Suprapubic skin (tissue), 4 donors: Measurements from ENCODE around the gene CAPN9. TPM values are rescaled to one million over a fixed set of nuclear protein-coding genes. Genes with fewer than 3 reads are reported as not detected.

Experiments used
- DNase-seq, 2 donors: peaks; one replicate each; pipeline ENCODE4 v3.0.0-alpha.2; 2019; ENCODE audit warnings: low spot score in 2 of 2
- H3K27ac ChIP-seq: fragments of 200-600 bp; sonication (generic); one replicate; pipeline ENCODE4 v1.5.1; 2019
- H3K27me3 ChIP-seq: fragments of 200-600 bp; sonication (generic); one replicate; pipeline ENCODE4 v1.5.1; 2019
- H3K36me3 ChIP-seq: fragments of 200-600 bp; sonication (generic); one replicate; pipeline ENCODE4 v1.5.1; 2019
- H3K4me1 ChIP-seq: fragments of 200-600 bp; sonication (generic); one replicate; pipeline ENCODE4 v1.5.1; 2019
- H3K4me3 ChIP-seq: fragments of 200-600 bp; sonication (generic); one replicate; pipeline ENCODE4 v1.5.1; 2019; ENCODE audit warnings: mild to moderate bottlenecking
- H3K9me3 ChIP-seq: fragments of 200-600 bp; sonication (generic); one replicate; pipeline ENCODE4 v1.5.1; 2019
- CTCF ChIP-seq, 2 donors: fragments of 200-600 bp in 1 of 2; fragments of 450-650 bp in 1 of 2; sonication (generic) in 1 of 2; IDR thresholded peaks; one replicate each; pipeline ENCODE4 v1.5.1; 2016 to 2019; ENCODE audit warnings: antibody characterized with exemption in 2 of 2, mild to moderate bottlenecking in 1 of 2, moderate library complexity in 1 of 2
- EP300 ChIP-seq: sonication (generic); formaldehyde crosslinking; IDR thresholded peaks from one replicate; pipeline ENCODE4 v1.6.1; 2017; ENCODE audit warnings: antibody characterized with exemption
- POLR2A ChIP-seq, 2 donors: fragments of 450-650 bp; IDR thresholded peaks; one replicate each; pipeline ENCODE4 v1.6.1; 2017; ENCODE audit warnings: antibody characterized with exemption in 2 of 2, mild to moderate bottlenecking in 2 of 2, moderate library complexity in 2 of 2
- POLR2AphosphoS5 ChIP-seq, 3 donors: sonication (generic); formaldehyde crosslinking; IDR thresholded peaks; one replicate each; pipeline ENCODE4 v1.6.1; 2017; ENCODE audit warnings: antibody characterized with exemption in 3 of 3
- WGBS: methylation state at CpG from one replicate; pipeline ENCODE4 v1.1.5; 2018; 5-methylcytosine and 5-hydroxymethylcytosine counted together
- total RNA-seq, 4 donors: library from RNA; depleted of rRNA; stranded (reverse); fragments of >200 nt; gene quantifications; one replicate each; pipeline ENCODE4 v1.1.0, GENCODE V29; 2016

Gene CAPN9
- total RNA-seq, 4 donors from 2014 or later = 0.48 to 4.2 TPM; not detected in 2

- TF ChIP-seq POLR2AphosphoS5 (IDR thresholded peaks at IDR 0.05) (no peak), CTCF (IDR thresholded peaks at IDR 0.05) (no peak), POLR2A (IDR thresholded peaks at IDR 0.05) (no peak)
- no peaks in the 10 kb centered on the region for H3K27me3 ChIP-seq
- 97% methylated on average over 3 of the region's 3 CpGs for WGBS
- no peaks in the 10 kb centered on the region for H3K9me3 ChIP-seq
- H3K36me3 ChIP-seq = peaks cover 6% of the 10 kb centered on the region
- no peak overlapping the region for H3K4me3 ChIP-seq
- no peak for DNase-seq
- no peak overlapping the region for H3K27ac ChIP-seq
- H3K4me1 ChIP-seq = peaks cover 14% of the 10 kb centered on the region
Observed at GRCh38 chr1:230833511-230833910, 86.3 kb downstream of the CAPN9 start.

DNA sequence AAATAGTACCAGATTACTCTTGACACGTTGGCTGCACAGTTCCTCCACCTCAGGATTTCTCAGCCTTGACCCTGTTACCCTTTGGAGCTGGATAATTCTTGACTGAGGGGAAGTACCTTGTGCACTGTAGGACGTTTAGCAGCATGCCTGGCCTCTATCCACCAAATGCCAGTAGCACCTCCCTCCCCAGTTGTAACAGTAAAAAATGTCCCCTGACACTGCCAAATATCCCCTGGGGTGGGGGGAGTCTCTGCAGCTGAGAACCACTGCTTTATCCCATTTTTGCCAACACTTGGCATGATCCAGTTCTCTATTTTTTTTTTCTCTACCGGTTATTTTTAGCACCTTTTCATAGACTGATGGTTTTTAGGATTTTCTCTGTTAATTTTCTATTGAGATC, 87.1 kb downstream of the CAPN9 start:
- Histone ChIP-seq H3K4me3 (no peak overlapping the region), H3K36me3 (peaks cover 13% of the 10 kb centered on the region), H3K4me1 (peaks cover 14% of the 10 kb centered on the region), H3K9me3 (no peaks in the 10 kb centered on the region), H3K27ac (no peak overlapping the region), H3K27me3 (no peaks in the 10 kb centered on the region)
- no peak for DNase-seq
- TF ChIP-seq POLR2AphosphoS5 (IDR thresholded peaks at IDR 0.05) (no peak), CTCF (IDR thresholded peaks at IDR 0.05) (no peak), POLR2A (IDR thresholded peaks at IDR 0.05) (no peak), EP300 (no peak)
- WGBS = 26% methylated on average over 3 of the region's 3 CpGs

- Histone ChIP-seq H3K4me3 (no peak overlapping the region), H3K27me3 (no peaks in the 10 kb centered on the region), H3K36me3 (peaks cover 28% of the 10 kb centered on the region), H3K27ac (no peak overlapping the region), H3K9me3 (no peaks in the 10 kb centered on the region), H3K4me1 (peaks cover 11% of the 10 kb centered on the region)
- WGBS = 95% methylated on average over 5 of the region's 5 CpGs
- no peak for TF ChIP-seq POLR2AphosphoS5 (IDR thresholded peaks at IDR 0.05)
- no peak for TF ChIP-seq POLR2A (IDR thresholded peaks at IDR 0.05)
- TF ChIP-seq EP300 = no peak
- no peak for DNase-seq
Observed at GRCh38 chr1:230836347-230836746, 89.2 kb downstream of the CAPN9 start.

DNA sequence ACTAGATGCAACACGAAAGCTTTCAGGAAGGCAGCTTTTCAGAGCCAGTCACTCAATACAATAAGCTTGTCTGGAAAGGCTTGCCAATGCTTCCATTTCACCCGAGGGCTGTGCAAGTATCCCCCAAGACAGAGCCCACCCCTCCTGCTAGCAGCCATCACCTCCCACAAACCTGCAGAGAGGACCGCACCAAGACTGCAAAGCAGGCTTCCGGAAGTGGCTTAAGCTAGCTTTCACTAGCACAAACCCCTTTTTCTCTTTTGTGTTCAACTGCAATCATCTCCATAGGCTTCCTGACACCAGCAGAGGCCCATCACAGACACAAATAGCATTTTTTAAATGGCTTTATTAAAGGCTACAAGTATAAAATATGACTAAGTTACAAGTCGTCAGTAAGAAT, 89.6 kb downstream of the CAPN9 start:
- 83% methylated on average over 5 of the region's 5 CpGs for WGBS
- DNase-seq = no peak
- TF ChIP-seq EP300 (no peak), POLR2A (IDR thresholded peaks at IDR 0.05) (no peak), CTCF (IDR thresholded peaks at IDR 0.05) (no peak)
- Histone ChIP-seq H3K4me1 (peaks cover 6% of the 10 kb centered on the region), H3K36me3 (peaks cover 30% of the 10 kb centered on the region), H3K27me3 (no peaks in the 10 kb centered on the region), H3K9me3 (no peaks in the 10 kb centered on the region), H3K4me3 (no peak overlapping the region), H3K27ac (no peak overlapping the region)

DNA sequence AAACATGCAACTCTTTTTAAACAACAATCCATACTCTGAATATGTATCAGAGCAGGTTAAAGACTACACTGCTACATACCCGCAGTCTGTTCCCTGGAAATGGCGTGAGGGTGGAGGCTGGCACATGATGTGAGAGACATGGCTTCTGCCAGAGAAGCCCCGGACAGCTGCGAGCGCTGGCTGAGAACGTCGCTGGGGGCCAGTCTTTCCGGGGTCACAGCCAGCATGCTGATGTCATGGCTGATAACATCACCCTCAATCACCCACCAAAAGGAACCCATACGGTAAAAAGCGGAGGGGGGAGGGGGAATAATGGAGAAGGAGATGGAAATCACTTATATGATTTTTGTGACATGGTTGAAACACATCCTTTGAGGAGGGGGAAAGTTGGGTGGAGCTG, 92.0 kb downstream of the CAPN9 start:
- Histone ChIP-seq H3K27ac (no peak overlapping the region), H3K4me1 (no peaks in the 10 kb centered on the region), H3K27me3 (no peaks in the 10 kb centered on the region), H3K36me3 (peaks cover 51% of the 10 kb centered on the region), H3K4me3 (no peak overlapping the region), H3K9me3 (no peaks in the 10 kb centered on the region)
- TF ChIP-seq CTCF (IDR thresholded peaks at IDR 0.05) = no peak
- no peak for TF ChIP-seq POLR2AphosphoS5 (IDR thresholded peaks at IDR 0.05)
- no peak for TF ChIP-seq EP300
- TF ChIP-seq POLR2A (IDR thresholded peaks at IDR 0.05) = no peak
- 64% methylated on average over 10 of the region's 10 CpGs for WGBS
- DNase-seq = no peak

GRCh38 chr1:230842801-230843200, 95.6 kb downstream of the CAPN9 start:
- WGBS = 100% methylated on average over 2 of the region's 8 CpGs
- DNase-seq = no peak
- no peak for TF ChIP-seq POLR2AphosphoS5 (IDR thresholded peaks at IDR 0.05)
- no peak for TF ChIP-seq CTCF (IDR thresholded peaks at IDR 0.05)
- TF ChIP-seq POLR2A (IDR thresholded peaks at IDR 0.05) = no peak
- no peak for TF ChIP-seq EP300

More at GRCh38 chr1:230842801-230843200, 95.6 kb downstream of the CAPN9 start:
- Histone ChIP-seq H3K27ac (no peak overlapping the region), H3K4me3 (no peak overlapping the region), H3K36me3 (peaks cover 51% of the 10 kb centered on the region), H3K27me3 (no peaks in the 10 kb centered on the region), H3K4me1 (no peaks in the 10 kb centered on the region), H3K9me3 (no peaks in the 10 kb centered on the region)
